AG09319 (cell line): ENCODE measurements around the gene PAXIP1.

Experiments
- DNase-seq: peaks from one replicate; pipeline ENCODE4 v3.0.0-alpha.2; 2010; ENCODE audit warnings: low read depth; ENCODE audit errors: extremely low read depth
- TF ChIP-seq, protein P1 (sequence below): IDR thresholded peaks from 2 replicates; pipeline ENCODE4 v1.5.1; 2011; ENCODE audit warnings: low read depth, mild to moderate bottlenecking, inconsistent platforms, low read length, moderate library complexity

Gene PAXIP1

GRCh38 chr7:154916856-154917807 is 85.8 kb downstream of the PAXIP1 start:
- no peak for DNase-seq

GRCh38 chr7:154916381-154916780 is 86.5 kb downstream of the PAXIP1 start:
- TF ChIP-seq, protein P1, sequence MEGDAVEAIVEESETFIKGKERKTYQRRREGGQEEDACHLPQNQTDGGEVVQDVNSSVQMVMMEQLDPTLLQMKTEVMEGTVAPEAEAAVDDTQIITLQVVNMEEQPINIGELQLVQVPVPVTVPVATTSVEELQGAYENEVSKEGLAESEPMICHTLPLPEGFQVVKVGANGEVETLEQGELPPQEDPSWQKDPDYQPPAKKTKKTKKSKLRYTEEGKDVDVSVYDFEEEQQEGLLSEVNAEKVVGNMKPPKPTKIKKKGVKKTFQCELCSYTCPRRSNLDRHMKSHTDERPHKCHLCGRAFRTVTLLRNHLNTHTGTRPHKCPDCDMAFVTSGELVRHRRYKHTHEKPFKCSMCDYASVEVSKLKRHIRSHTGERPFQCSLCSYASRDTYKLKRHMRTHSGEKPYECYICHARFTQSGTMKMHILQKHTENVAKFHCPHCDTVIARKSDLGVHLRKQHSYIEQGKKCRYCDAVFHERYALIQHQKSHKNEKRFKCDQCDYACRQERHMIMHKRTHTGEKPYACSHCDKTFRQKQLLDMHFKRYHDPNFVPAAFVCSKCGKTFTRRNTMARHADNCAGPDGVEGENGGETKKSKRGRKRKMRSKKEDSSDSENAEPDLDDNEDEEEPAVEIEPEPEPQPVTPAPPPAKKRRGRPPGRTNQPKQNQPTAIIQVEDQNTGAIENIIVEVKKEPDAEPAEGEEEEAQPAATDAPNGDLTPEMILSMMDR: no peak
- DNase-seq: no peak

More at GRCh38 chr7:154916856-154917807, 85.8 kb downstream of the PAXIP1 start:
- TF ChIP-seq, protein P1: no peak

DNA sequence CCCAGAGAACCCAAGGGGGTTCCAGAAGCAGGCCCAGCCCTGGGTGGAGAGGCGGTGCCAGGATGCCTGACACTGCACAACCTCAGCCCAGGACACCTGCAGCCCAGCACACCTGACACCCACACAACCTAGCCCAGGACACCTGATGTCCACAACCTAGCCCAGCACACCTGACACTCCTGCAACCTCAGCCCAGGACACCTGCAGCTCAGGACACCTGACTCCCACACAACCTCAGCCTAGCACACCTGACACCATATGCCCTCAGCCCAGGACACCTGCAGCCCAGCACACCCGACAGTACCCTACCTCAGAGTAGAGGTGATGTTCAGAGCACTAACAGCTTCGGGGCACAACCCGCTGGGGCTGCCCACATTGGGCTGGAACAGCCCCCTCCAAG is 87.3 kb downstream of the PAXIP1 start:
- DNase-seq: no peak
- TF ChIP-seq, protein P1: no peak

- DNase-seq: no peak
- TF ChIP-seq, protein P1: no peak
Measured at GRCh38 chr7:154914996-154915380, 87.9 kb downstream of the PAXIP1 start.

DNA sequence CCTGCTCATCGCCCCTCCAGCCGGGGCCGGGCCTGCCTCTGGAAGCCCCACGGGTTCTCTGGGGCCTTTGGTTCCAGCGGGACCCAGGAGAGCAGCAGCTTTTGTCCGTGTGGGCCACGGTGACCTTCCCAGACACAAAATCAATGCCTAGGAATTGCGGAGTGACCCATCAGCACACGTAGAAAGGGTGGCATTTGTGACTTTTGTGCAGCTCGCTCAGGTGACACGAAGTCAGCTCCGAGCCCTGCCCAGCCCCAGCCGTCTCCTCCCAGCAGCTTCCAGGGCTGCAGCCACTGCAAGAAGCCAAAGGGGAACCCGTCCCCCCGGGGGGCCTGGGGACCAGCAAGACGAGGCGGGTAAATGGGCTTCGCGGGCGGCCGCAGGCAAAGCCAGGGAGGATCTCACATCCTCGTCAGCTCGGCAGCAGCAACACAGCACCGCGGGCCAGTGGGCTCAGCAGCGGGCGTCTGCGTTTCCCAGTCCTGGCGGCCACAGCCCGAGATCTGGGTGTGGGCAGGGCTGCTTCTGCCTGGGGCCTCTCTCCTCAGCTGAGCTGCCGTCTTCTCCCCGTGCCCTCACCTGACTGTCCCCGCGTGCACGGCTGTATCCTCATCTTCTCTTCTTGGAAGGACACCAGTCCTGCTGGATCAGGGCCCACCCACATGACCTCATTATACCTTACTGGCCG is 88.5 kb downstream of the PAXIP1 start:
- no peak for DNase-seq
- TF ChIP-seq, protein P1: no peak

DNA sequence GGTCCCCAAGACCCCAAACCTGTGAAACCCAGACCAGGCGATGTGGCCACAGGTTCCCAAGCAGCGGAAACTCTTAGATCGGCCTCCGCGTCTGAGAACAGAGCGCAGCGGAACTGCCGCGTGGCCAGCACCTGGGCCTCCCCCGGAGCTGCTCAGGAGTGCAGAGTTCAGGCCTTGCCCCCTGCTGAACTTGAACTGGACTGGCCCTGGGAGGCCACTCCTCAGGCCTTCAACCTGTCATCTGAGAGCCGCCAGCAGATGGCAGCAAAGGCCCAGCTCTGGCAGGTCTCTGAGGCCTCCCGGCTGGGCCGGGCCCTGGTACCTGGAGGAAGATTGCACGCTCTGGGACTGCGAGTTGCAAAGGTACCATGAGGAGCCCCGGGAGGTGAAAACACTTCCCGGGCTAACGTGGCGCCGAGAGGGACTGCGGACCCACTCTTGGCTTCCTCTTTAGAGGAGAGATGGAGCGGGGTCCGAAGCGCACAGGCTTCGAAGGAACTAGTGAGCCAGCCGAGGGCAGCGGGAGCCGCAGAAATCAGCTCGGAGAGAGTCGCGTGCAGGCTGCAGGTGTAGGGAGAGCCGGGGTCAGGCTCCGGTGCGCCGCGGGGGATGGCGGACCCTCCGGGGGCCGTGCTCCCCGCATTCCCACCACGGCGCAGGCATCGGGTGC is 89.2 kb downstream of the PAXIP1 start:
- DNase-seq: peak; percentile 18
- TF ChIP-seq, protein P1: peak; percentile 97
